VCaP (cell line): ENCODE data around the gene EID3.

Experiments
- H3K27ac ChIP-seq: fragments of 450-650 bp; 2 replicates; pipeline ENCODE4 v1.5.1; 2017
- CTCF ChIP-seq: fragments of 450-650 bp; conservative IDR thresholded peaks from 2 replicates; pipeline ENCODE4 v1.5.1; 2017; ENCODE audit warnings: mild to moderate bottlenecking, moderate library complexity

The EID3 gene

GRCh38 chr12:104309446-104309993, 6.0 kb downstream of the EID3 start:
- H3K27ac ChIP-seq = no peak overlapping the region
- no peak for TF ChIP-seq CTCF

DNA sequence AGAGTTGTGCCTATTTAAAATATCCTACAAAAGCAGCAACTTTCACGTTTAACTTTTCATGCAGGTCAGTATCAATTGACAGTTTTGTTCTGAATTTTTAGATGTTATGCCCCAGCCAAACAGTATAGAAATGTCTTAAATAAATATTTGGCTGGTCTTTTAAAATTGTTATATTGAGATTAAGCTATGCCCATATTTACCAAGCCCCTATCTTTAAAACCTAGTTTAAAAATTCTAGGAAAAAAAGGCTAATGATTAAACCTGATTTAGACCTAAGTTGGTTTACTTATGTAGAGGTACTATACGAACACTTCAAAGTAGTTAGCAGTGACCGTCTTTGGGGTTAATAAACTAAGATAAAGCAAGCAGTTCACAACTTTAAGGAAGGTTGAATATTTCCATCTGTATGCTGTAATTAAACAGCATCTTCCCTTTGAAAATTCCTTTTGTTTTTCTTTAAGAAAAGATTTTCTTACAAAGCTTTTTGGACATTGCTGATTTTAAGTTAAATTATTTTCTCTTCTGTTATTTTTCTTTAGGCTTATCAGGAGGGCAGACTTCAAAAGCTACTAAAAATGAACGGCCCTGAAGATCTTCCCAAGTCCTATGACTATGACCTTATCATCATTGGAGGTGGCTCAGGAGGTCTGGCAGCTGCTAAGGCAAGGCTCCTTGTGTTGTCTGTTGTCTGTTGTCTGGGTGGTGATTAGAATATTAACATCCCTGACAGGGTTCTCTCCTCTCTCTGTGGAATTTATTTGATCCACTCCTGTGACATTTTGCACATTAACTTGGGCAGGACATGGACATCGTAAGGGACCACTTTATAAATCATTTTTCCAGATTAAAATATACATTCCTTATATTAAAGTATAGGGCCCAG, 7.5 kb downstream of the EID3 start:
- no peak for TF ChIP-seq CTCF
- no peak overlapping the region for H3K27ac ChIP-seq

DNA sequence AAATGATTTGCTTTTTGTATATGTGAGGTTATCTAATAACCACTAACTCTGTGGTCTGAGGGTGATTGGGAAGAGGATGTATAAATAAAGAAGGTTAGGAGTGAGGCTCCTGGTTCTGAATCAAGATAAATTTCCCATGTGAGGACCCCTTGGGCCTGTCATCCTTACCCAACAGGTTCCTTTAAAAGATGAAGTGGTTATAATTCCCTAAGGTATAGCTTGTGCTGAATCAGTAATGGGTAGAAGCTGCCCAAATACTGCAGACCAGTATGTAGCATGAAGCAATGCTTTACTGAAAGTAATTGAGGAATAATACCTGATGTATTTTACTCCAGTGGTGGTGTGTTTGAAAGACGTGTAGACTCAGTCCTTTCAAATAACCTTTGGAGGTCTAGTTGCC, 8.7 kb downstream of the EID3 start:
- TF ChIP-seq CTCF = no peak
- H3K27ac ChIP-seq = no peak overlapping the region

DNA sequence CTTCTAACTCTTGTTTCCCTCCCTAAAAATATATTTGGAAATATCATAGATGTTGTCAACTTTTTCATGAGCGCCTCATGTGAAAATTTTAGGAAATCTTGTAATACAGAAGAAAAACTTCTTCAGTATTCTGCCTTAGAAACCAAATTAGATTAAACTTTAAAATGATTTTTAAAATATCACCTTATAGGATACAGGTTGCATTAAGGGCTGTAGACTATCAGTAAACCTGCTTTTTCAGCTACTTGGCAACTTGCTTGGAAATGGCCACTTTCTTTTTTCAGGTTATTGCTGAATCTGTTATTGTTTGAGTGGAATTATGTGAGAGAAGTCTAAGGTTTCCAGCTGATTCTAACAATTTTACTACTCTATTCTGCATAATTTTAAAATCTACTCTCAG, 9.1 kb downstream of the EID3 start:
- H3K27ac ChIP-seq = no peak overlapping the region
- TF ChIP-seq CTCF = no peak

- no peak overlapping the region for H3K27ac ChIP-seq
- TF ChIP-seq CTCF = no peak
These were observed 10.2 kb downstream of the EID3 start for GRCh38 chr12:104313568-104314241.

GRCh38 chr12:104314242-104314614, 10.7 kb downstream of the EID3 start:
- no peak for TF ChIP-seq CTCF
- H3K27ac ChIP-seq = no peak overlapping the region

DNA sequence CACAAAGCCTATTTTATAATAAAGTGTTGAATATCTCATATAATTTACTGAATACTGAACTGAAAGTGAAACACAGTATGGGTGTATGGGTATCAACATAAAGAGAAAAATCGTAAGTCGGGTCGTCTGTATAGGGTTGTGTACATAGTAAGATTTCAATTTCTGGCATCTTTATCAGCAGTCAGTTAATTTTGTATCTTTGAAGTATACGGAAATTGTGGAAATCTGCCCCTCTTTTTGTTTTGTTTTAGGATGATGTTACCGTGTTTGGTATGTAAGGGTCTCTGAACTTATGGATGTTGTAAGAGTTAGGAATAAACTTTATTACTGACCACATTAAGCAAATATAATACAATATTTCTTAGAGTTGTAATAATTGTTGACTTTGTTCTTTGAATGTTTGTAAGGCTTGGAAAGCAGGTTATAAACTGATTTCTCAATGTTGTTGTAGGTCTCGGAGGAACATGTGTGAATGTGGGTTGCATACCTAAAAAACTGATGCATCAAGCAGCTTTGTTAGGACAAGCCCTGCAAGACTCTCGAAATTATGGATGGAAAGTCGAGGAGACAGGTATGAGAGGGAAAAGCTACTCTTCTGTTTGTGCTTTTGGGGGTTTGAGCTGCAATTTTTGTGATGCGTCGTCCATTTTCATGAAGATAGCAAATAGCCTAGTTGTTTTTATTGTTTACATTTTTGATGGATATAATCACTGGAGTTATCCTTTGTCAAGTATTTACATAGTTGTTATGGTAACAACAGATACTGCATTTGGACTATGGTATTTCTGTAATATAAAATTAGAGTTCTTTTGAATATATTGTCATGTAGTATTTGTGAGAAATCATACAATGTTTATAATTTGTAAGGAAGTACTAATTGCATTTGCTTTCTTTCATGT, 12.0 kb downstream of the EID3 start:
- no peak overlapping the region for H3K27ac ChIP-seq
- no peak for TF ChIP-seq CTCF
